GM10266 (cell line): ENCODE measurements around the gene POLD3.

Experiments used
- DNase-seq: peaks from one replicate; pipeline ENCODE4 v3.0.0; 2012; ENCODE audit errors: extremely low spot score
- CTCF ChIP-seq: IDR thresholded peaks from 2 replicates; pipeline ENCODE4 v1.5.1; 2012; ENCODE audit warnings: mild to moderate bottlenecking, low read depth; ENCODE audit not compliant: control insufficient read depth, insufficient read depth; ENCODE audit errors: missing control alignments

Gene POLD3

GRCh38 chr11:74675761-74676160, 83.4 kb downstream of the POLD3 start:
- no peak for DNase-seq

GRCh38 chr11:74676596-74676995, 84.2 kb downstream of the POLD3 start:
- no peak for DNase-seq
- no peak for TF ChIP-seq CTCF

More at GRCh38 chr11:74675761-74676160, 83.4 kb downstream of the POLD3 start:
- no peak for TF ChIP-seq CTCF

- no peak for TF ChIP-seq CTCF
- no peak for DNase-seq
Measured at GRCh38 chr11:74677131-74677530, 84.7 kb downstream of the POLD3 start.

GRCh38 chr11:74678041-74678440, 85.7 kb downstream of the POLD3 start:
- TF ChIP-seq CTCF = no peak
- DNase-seq = no peak

GRCh38 chr11:74678591-74679512, 86.5 kb downstream of the POLD3 start:
- no peak for DNase-seq
- TF ChIP-seq CTCF = no peak

GRCh38 chr11:74679513-74679865, 87.1 kb downstream of the POLD3 start:
- DNase-seq = no peak
- TF ChIP-seq CTCF = no peak

- no peak for TF ChIP-seq CTCF
- no peak for DNase-seq
Measured at GRCh38 chr11:74680035-74680671, 87.8 kb downstream of the POLD3 start.
